Cardiac atrium fibroblast (primary cell): ENCODE data around the gene SLC39A12. TPM values are rescaled to one million over a fixed set of nuclear protein-coding genes. Genes with fewer than 3 reads are reported as not detected.

Source experiments
- total RNA-seq: library from RNA; depleted of rRNA; stranded (reverse); fragments of >200 nt; gene quantifications from 2 replicates; pipeline ENCODE4 v1.2.3, GENCODE V29; 2015

SLC39A12 gene
- not detected in 2 replicates for total RNA-seq

DNA sequence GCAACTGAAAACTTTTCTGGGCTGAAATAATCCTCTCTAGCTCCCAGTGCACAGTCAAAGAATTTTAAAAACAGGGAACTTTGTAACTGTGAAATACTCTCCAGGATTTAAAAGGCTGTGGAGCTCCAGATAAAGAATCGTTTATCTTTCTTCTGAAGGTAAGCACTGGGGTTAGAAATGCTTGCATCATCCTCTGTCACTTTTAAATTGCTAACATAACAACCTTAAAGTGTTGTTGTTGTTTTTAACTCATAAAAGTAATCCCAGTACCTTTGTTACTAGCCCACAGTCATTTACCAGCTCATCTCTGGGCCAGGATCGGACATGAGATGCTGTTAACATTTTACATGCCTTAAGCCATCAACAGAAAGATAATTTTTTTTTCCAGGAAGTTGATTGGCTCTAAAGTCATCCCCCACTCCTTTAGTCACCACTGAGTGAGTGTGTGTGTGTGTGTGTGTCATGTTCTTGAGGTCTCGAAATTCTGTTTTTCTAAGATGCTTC is at the start of gene SLC39A12:
Gene SLC39A12, plus strand, starts transcription at position 51 of the 504 bp plus-strand sequence. CDS start 1,359 bp downstream, outside the sequence.

Other genes starting within 250 kb of the SLC39A12 start
- under 0.01 TPM in 1 of 2 replicates, not detected in the other for gene TMEM236, start 199.7 kb upstream of the SLC39A12 start, total RNA-seq
- gene MRC1, start 142.6 kb upstream of the SLC39A12 start, total RNA-seq = under 0.01 TPM in 1 of 2 replicates, not detected in the other
- 0.32 TPM in 1 of 2 replicates, not detected in the other for gene CACNB2, start 188.5 kb downstream of the SLC39A12 start, total RNA-seq